Liver (tissue), 9 donors: ENCODE results near the gene KRT34. TPM values are rescaled to one million over a fixed set of nuclear protein-coding genes. Genes with fewer than 3 reads are reported as not detected.
"Not testable (repeated sequence)": the region's sequence is repeated elsewhere in the genome, so short reads cannot be mapped to it uniquely, and the experiment has no call there.

Source experiments
- DNase-seq: peaks from one replicate; pipeline ENCODE4 v3.0.0-alpha.2; 2017; ENCODE audit warnings: low spot score
- H3K27ac ChIP-seq, 2 donors: one replicate each; pipeline ENCODE4 v1.7.0; 2013; ENCODE audit warnings: inconsistent platforms in 2 of 2, low read length in 2 of 2, control low read depth in 1 of 2, low read depth in 1 of 2, mild to moderate bottlenecking in 1 of 2
- H3K27me3 ChIP-seq, 4 donors: one replicate each; pipeline versions ENCODE4 v1.6.1 to v1.7.0; 2013; ENCODE audit warnings: low read length in 3 of 4, inconsistent platforms in 1 of 4, mild to moderate bottlenecking in 1 of 4, moderate library complexity in 1 of 4; ENCODE audit not compliant: control insufficient read depth in 4 of 4, insufficient read depth in 4 of 4
- H3K36me3 ChIP-seq, 4 donors: one replicate each; pipeline versions ENCODE4 v1.6.1 to v1.7.0; 2013; ENCODE audit warnings: low read length in 3 of 4, mild to moderate bottlenecking in 3 of 4, low read depth in 1 of 4, moderate library complexity in 1 of 4; ENCODE audit not compliant: control insufficient read depth in 4 of 4, insufficient read depth in 3 of 4
- H3K4me1 ChIP-seq, 4 donors: one replicate each; pipeline versions ENCODE4 v1.6.1 to v1.7.0; 2013; ENCODE audit warnings: low read length in 3 of 4, mild to moderate bottlenecking in 3 of 4, moderate library complexity in 1 of 4; ENCODE audit not compliant: control insufficient read depth in 4 of 4, insufficient read depth in 4 of 4
- H3K4me3 ChIP-seq, 3 donors: one replicate each; pipeline versions ENCODE4 v1.6.1 to v1.7.0; 2013; ENCODE audit warnings: low read length in 3 of 3, control low read depth in 1 of 3, low read depth in 1 of 3, mild to moderate bottlenecking in 1 of 3
- H3K9ac ChIP-seq, 2 donors: one replicate each; pipeline ENCODE4 v1.7.0; 2013; ENCODE audit warnings: low read length in 2 of 2, mild to moderate bottlenecking in 2 of 2, moderate library complexity in 2 of 2, control low read depth in 1 of 2, low read depth in 1 of 2
- H3K9me3 ChIP-seq, 4 donors: one replicate each; pipeline versions ENCODE4 v1.6.1 to v1.7.0; 2013; ENCODE audit warnings: low read length in 3 of 4; ENCODE audit not compliant: control insufficient read depth in 4 of 4
- FOXA1 ChIP-seq: IDR thresholded peaks from 2 replicates; pipeline ENCODE4 v1.6.1; 2016; ENCODE audit warnings: antibody characterized with exemption
- FOXA2 ChIP-seq: IDR thresholded peaks from 2 replicates; pipeline ENCODE4 v1.6.1; 2016; ENCODE audit warnings: antibody characterized with exemption
- GABPA ChIP-seq, 2 donors: IDR thresholded peaks in 1 of 2; conservative IDR thresholded peaks in 1 of 2; 2 replicates each; pipeline ENCODE4 v1.6.1; 2016; ENCODE audit warnings: antibody characterized with exemption in 2 of 2, mild to moderate bottlenecking in 1 of 2, moderate library complexity in 1 of 2
- HNF4A ChIP-seq, 2 donors: conservative IDR thresholded peaks; 2 replicates each; pipeline ENCODE4 v1.6.1; 2016; ENCODE audit warnings: antibody characterized with exemption in 2 of 2, mild to moderate bottlenecking in 2 of 2
- RAD21 ChIP-seq, 2 donors: IDR thresholded peaks; 2 replicates each; pipeline ENCODE4 v1.6.1; 2016; ENCODE audit warnings: antibody characterized with exemption in 2 of 2, mild to moderate bottlenecking in 2 of 2
- SP1 ChIP-seq: IDR thresholded peaks from 2 replicates; pipeline ENCODE4 v1.6.1; 2018; ENCODE audit warnings: antibody characterized with exemption, mild to moderate bottlenecking
- WGBS: extraction: QIAGEN DNeasy Blood & Tissue Kit; methylation state at CpG from one replicate; pipeline ENCODE4 v1.1.7; 2013; 5-methylcytosine and 5-hydroxymethylcytosine counted together
- polyA plus RNA-seq, 2 donors: library from polyadenylated mRNA; stranded (reverse) in 1 of 2; unstranded in 1 of 2; fragments of 200-250 nt in 1 of 2; fragments of >200 nt in 1 of 2; fragmentation: Nextera tagmentation in 1 of 2; extraction: Ambion mirVana in 1 of 2; gene quantifications; one replicate each; pipeline versions ENCODE4 v1.2.1 to v1.2.3, GENCODE V29; 2013 to 2015
- total RNA-seq, 2 donors: library from RNA; depleted of rRNA; stranded (reverse); fragments of >200 nt; gene quantifications; one replicate each; pipeline ENCODE4 v1.2.3, GENCODE V29; 2014
- TF ChIP-seq, protein P1 (sequence below): IDR thresholded peaks from 2 replicates; pipeline ENCODE4 v1.6.1; 2016; ENCODE audit warnings: antibody characterized with exemption, mild to moderate bottlenecking
- donor health status: healthy.
- donor health status: healthy.
- donor health status: healthy.
- donor health status: healthy.
- donor health status: healthy.

KRT34 gene
- total and polyA plus RNA-seq, 4 donors: not detected

DNA sequence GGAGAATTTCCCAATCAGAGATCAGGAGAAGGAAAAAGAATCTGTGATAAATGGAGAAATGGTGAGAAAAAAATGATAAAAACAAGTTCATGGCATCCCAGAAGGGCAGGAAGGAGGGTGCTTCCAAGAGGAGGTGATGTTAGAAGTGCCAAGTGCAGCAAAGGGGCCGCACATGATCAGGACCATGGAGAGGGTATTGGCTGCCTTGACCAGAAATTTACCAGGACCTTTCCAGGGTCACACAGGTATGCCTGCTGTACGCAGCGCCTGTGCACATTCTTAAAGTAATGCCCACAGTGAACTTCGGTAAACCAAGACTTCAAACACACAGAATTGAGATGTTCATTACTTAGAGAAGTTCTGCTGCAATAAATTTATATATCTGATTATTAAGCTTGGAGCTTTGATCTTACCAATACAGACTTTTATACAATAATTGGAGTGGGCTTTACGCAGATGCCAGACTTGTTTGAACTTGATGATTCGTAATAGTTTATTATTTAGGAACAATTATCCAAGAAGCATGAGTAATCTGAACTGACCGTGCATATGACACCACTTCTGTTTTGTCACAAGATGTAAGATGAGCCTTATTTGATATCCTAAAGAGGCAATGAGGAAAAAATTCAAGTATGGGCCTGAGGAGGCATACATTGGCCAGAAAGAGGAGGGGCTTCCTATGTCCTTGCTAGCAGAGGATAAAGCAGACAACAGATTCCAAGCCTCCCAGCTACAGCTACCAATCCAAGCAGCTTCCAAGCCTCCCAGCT is 29.3 kb downstream of the KRT34 start:
- H3K4me1 ChIP-seq: no peaks in the 10 kb centered on the region
- no peak overlapping the region for H3K9ac ChIP-seq
- H3K27ac ChIP-seq: no peak overlapping the region
- peaks cover 0 to 10% (median 0%) of the 10 kb centered on the region in 4 donors for H3K27me3 ChIP-seq
- peaks cover 0 to 3% (median 0%) of the 10 kb centered on the region in 4 donors for H3K9me3 ChIP-seq
- H3K36me3 ChIP-seq: no peaks in the 10 kb centered on the region
- no peak for DNase-seq
- WGBS: 74% methylated on average over 7 of the region's 7 CpGs
- H3K4me3 ChIP-seq: no peak overlapping the region
- TF ChIP-seq GABPA (IDR thresholded peaks at IDR 0.05 in 1 of 2, conservative IDR thresholded peaks at IDR 0.05 in 1 of 2): no peak
- TF ChIP-seq, protein P1, sequence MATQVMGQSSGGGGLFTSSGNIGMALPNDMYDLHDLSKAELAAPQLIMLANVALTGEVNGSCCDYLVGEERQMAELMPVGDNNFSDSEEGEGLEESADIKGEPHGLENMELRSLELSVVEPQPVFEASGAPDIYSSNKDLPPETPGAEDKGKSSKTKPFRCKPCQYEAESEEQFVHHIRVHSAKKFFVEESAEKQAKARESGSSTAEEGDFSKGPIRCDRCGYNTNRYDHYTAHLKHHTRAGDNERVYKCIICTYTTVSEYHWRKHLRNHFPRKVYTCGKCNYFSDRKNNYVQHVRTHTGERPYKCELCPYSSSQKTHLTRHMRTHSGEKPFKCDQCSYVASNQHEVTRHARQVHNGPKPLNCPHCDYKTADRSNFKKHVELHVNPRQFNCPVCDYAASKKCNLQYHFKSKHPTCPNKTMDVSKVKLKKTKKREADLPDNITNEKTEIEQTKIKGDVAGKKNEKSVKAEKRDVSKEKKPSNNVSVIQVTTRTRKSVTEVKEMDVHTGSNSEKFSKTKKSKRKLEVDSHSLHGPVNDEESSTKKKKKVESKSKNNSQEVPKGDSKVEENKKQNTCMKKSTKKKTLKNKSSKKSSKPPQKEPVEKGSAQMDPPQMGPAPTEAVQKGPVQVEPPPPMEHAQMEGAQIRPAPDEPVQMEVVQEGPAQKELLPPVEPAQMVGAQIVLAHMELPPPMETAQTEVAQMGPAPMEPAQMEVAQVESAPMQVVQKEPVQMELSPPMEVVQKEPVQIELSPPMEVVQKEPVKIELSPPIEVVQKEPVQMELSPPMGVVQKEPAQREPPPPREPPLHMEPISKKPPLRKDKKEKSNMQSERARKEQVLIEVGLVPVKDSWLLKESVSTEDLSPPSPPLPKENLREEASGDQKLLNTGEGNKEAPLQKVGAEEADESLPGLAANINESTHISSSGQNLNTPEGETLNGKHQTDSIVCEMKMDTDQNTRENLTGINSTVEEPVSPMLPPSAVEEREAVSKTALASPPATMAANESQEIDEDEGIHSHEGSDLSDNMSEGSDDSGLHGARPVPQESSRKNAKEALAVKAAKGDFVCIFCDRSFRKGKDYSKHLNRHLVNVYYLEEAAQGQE: peak; percentile 79

DNA sequence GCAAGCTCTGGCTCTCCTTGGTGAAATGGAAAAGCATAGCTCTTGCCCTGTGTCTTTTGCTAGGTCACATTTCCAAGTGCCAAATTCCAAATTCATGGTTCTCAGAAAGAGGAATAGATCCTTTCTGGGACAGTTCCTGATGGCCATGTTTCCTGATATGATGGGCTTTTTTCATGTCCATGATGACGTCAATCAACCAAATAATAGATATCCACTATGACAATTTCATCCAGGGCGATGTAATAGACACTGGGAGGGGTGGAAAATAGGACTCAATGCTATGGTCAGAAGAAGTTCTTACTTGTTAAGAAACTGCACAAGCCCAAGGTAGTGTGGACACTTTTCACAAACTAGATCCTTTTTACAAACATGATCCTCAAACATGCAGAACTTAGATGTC is 30.9 kb downstream of the KRT34 start:
- Histone ChIP-seq H3K27ac (no peak overlapping the region), H3K9me3 (no peaks in the 10 kb centered on the region), H3K4me3 (no peak overlapping the region), H3K27me3 (peaks cover 0 to 7% (median 0%) of the 10 kb centered on the region in 4 donors), H3K4me1 (no peaks in the 10 kb centered on the region), H3K36me3 (no peaks in the 10 kb centered on the region), H3K9ac (no peak overlapping the region)
- no peak for DNase-seq
- TF ChIP-seq, protein P1: no peak
- no peak for TF ChIP-seq FOXA2
- no peak for TF ChIP-seq HNF4A (conservative IDR thresholded peaks at IDR 0.05)
- TF ChIP-seq RAD21 (IDR thresholded peaks at IDR 0.05): no peak
- no peak for TF ChIP-seq SP1
- no peak for TF ChIP-seq FOXA1
- 83% methylated on average over 2 of the region's 2 CpGs for WGBS

DNA sequence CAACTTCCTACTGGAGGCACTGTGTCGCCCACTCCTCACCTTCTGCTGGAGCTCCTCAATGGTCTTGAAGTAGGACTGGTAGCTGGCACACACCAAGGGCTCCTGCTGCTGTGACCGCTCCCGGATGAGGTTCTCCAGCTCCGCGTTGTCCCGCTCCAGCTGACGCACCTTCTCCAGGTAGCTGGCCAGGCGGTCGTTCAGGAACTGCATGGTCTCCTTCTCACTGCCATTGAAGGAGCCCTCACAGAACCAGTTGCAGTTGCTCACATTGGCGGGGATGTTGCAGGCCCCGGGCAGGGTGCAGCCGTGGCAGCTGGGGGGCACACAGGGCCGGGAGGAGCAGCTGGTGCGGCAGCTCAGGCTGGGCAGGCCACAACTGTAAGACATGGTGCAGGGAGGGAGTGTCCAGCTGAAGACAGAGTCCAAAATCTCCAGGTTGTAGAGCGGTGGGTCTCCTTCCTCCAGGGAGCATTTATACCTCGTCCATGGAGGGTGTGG is 31.7 kb downstream of the KRT34 start, which contains the start of gene KRT33A:
Gene KRT33A, minus strand, starts transcription at position 448 of the 498 bp plus-strand sequence. Its CDS starts 61 bp downstream, at position 387.
- 89% methylated on average over 16 of the region's 16 CpGs for WGBS
- H3K9me3 ChIP-seq, H3K9ac ChIP-seq, DNase-seq, H3K4me3 ChIP-seq, H3K27ac ChIP-seq, H3K4me1 ChIP-seq, H3K36me3 ChIP-seq, H3K27me3 ChIP-seq: not testable (repeated sequence)
